ENCODE measurements around the gene CHD5.
A peak's percentile ranks its signal among the peaks of the same experiment; 100 is the strongest.

The CHD5 gene

DNA sequence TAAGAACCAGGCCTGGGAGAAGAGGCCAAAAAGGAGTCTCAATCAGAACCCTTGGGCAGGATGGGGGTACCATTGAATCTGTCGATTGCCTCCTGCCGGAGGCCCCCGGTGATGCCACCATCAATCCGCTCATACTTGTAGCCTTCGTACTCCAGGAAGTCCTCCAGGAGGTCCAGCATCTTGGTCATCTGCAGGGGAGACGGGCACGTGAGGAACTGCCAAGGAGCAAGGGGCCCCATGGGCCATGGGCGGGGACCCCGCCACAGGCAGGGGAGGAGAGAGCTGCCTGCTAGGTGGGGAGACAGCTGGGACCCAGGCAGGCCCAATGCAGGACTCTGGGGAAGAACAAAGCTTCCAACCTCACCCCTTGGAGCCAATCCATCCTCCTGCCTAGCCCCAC, 48.6 kb downstream of the CHD5 start:
- DNase-seq (ENCODE audit: low read depth) = no peak

GRCh38 chr1:6130596-6130995, 49.5 kb downstream of the CHD5 start:
- no peak for DNase-seq (ENCODE audit: low read depth)

- no peak for DNase-seq (ENCODE audit: low read depth)
Observed at GRCh38 chr1:6130036-6130435, 50.1 kb downstream of the CHD5 start.

GRCh38 chr1:6129313-6129712, 50.8 kb downstream of the CHD5 start:
- no peak for DNase-seq (ENCODE audit: low read depth)

GRCh38 chr1:6128276-6129081, 51.6 kb downstream of the CHD5 start:
- DNase-seq (ENCODE audit: low read depth) = no peak

DNA sequence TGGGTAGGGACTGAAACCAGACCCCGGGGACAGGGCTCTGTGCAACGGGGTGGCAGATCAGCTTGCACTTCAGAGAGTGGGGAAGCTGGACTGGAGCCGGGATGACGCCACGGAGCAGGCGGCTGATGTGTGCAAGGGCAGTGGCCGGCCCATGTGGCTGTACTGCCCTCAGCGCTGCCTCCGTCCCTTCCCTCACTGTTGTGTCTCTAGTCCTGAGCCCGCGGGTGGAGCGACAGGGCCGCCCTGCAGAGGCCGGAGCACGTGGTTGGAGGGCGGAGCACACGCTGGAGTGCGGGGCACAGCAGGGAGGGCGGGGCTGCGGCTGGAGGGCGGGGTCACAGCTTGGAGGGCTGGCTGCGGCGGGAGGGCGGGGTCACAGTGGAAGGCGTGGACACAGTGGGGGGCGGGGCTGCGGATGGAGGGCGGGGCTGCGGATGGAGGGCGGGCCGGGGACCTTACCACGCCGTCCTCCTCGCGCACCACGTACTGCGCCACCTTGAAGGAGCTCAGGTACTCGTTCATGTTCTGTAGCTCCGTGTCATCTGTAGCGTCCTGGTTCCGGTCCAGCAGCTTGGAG, 52.4 kb downstream of the CHD5 start:
- peak; percentile 53 for DNase-seq (ENCODE audit: low read depth)

GRCh38 chr1:6126521-6127067, 53.5 kb downstream of the CHD5 start:
- no peak for DNase-seq (ENCODE audit: low read depth)

- DNase-seq (ENCODE audit: low read depth) = no peak
Observed at GRCh38 chr1:6126028-6126427, 54.1 kb downstream of the CHD5 start.

DNA sequence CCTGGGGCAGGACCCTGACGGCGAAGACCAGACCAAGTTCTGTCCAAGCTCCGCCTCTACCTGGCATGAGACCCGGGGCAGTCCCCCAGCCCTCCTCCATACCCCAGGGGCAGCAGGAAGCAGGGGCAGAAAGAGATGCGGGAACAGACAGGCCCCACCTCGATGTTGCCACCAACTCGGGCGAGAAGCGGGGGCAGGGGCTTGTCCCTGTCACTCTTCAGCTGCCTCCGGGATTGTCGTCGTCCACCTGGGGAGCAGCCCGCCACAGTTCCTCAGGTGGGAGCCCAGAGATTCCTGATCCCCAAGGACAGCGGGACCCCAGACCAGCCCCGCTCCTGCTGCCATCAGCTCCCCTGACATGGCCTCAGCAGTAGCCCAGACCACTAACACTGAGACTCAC, 54.8 kb downstream of the CHD5 start:
- no peak for DNase-seq (ENCODE audit: low read depth)

DNA sequence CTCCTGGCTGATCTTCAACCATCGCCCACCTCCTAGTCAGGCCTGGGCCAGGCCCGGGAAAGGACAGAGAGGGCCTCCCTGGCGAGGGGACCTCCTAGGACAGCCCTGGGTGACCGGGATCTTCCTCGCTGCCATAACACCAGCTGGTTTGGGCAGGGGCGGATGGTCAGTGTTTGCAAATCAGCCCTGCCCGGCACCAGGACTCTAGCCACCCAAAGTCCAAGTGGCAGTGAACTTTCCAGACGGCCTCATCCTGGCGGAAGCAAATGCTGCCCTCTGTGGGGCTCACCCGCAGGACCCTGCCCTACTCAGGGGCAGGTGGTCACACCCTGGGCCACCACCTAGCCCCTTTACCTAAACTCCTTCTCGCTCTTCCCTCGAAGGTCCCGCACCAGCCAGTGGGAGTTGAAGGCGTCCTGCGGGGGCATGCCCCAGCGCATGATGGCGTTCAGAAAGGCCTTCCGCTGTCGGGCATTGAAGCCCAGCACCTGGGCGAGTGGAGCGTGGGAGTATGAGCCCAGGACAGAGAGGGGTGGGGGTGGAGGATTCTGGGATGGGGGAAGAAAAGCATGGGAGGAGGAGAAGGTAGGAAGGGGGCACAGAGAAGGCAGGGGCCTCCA, 55.3 kb downstream of the CHD5 start:
- no peak for DNase-seq (ENCODE audit: low read depth)

DNA sequence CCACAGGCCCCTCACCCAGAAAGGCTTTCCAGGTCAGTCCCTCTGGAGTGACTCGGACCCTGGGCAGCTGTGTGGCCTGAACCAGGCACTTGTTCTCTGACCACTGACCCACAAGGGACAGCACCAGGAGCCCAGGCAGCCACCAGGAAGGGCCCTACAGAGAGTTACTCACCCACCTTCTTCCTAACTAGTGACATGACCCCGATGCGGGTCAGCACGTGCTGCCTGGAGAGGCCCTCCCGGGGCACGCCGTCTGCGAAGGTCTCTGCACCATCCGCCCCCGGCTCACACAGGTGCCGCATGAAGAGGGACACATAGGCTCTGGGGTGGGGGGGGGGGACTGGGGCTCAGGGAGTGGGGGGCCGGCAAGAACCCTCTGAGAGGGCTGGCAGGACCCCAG, 55.8 kb downstream of the CHD5 start:
- no peak for DNase-seq (ENCODE audit: low read depth)

DNA sequence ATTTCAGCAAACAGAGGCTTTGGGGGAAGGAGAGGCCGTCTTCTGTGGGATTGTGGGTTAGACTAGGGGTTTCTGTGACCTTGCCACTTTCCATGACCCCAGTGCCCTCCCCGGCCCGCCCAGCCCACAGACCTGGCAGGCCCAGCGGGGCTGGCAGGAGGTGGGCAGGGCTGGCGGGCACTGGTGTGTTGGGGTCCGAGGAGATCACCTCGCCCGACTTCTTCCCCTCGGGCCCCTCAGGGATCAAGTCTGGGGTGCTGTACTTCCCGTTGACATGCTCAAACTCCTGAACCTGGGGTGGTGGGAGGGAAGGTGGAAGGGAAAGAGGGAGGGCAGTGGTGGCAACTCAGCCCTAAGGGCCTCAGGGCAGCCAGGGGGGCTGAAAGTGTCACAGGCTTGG, 56.3 kb downstream of the CHD5 start:
- no peak for DNase-seq (ENCODE audit: low read depth)

GRCh38 chr1:6123083-6123482, 57.0 kb downstream of the CHD5 start:
- no peak for DNase-seq (ENCODE audit: low read depth)

DNA sequence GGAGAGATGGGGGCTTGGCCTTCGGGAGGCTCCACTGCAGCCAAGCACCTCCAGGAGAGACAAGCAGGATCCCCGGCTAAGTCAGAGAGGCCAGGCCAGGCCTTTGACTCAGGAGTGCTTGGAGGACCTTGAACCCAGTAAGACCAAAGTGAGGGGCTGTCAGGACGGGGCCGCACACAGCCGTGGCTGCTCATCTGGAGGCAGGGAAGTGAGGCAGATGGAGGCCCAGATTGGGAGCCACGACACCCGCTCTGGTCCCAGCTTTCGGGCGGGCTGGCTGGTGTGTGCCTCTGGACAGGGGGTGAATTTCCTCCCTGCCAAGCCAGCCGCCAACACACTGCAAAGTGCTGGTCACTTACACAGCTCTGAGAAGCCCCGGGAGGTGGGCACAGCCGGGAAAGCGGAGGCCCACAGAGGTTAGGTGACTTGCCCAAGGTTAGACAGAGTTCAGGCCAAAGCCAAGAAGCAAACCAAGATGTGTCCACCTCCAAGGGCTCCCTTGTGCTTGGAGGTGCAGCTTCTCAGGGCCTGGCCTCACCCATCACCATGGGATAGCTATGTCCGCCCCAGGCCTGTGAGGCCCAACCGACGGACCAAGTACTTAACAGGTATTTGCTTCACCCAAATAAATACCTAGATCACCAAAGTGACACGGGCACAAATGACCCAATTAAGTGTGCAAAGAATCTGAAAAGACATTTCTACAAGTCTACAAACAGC, 58.3 kb downstream of the CHD5 start:
- DNase-seq (ENCODE audit: low read depth) = no peak

DNA sequence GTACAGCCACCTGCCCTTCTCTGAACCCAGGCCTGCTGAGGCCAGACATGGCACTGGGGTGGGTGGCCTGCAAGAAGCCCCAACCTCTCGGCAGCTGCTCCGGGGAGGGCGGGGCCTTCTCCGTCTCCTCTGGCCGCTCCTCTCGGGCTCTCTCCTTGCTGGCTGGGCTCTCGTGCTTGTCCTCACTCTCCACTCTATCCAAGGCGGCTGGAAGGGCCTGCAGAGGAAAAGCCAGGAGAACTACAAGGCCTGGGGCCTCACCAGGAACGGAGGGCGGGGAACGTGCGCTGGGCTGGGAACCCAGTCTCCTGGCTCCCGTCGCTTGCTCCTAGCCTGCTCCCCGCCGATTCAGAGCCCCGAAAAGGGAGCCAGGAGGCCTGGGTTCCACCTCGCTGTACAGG, 59.1 kb downstream of the CHD5 start:
- no peak for DNase-seq (ENCODE audit: low read depth)

- no peak for DNase-seq (ENCODE audit: low read depth)
Observed at GRCh38 chr1:6118415-6118814, 61.7 kb downstream of the CHD5 start.

- no peak for DNase-seq (ENCODE audit: low read depth)
Observed at GRCh38 chr1:6117624-6118023, 62.5 kb downstream of the CHD5 start.

- DNase-seq (ENCODE audit: low read depth) = no peak
Observed at GRCh38 chr1:6117064-6117463, 63.1 kb downstream of the CHD5 start.

- no peak for DNase-seq (ENCODE audit: low read depth)
Observed at GRCh38 chr1:6116137-6116536, 64.0 kb downstream of the CHD5 start.

- no peak for DNase-seq (ENCODE audit: low read depth)
Observed at GRCh38 chr1:6113745-6114144, 66.4 kb downstream of the CHD5 start.

GRCh38 chr1:6113116-6113515, 67.0 kb downstream of the CHD5 start:
- DNase-seq (ENCODE audit: low read depth) = no peak

- no peak for DNase-seq (ENCODE audit: low read depth)
Observed at GRCh38 chr1:6112690-6113005, 67.5 kb downstream of the CHD5 start.

All from stimulated activated CD8-positive, alpha-beta memory T cell treated with anti-CD3 and anti-CD28 coated beads, Interleukin-7, amount 100 ng/mL, for 24 hours (primary cell).